AG20443 (cell line): Measurements from ENCODE around the gene TTC3.

Experiments
- DNase-seq: peaks from one replicate; pipeline ENCODE4 v3.0.0; 2012; ENCODE audit warnings: low spot score, mixed read lengths

Gene TTC3

DNA sequence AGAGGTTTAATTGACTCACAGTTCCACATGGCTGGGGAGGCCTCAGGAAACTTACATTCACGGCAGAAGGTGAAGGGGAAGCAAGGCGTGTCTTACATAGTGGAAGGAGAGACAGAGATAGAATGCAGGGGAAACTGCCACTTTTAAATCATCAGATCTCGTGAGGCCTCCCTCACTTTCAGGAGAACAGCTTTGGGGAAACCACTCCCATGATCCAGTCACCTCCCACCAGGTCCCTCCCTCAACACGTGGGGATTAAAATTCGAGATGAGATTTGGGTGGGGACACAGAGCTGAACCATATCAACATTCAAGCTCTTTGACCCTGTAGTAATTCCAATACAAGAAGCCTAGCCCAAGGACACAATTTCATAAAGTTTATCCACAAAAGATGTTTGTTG, 13.9 kb upstream of the TTC3 start:
- DNase-seq: no peak

DNA sequence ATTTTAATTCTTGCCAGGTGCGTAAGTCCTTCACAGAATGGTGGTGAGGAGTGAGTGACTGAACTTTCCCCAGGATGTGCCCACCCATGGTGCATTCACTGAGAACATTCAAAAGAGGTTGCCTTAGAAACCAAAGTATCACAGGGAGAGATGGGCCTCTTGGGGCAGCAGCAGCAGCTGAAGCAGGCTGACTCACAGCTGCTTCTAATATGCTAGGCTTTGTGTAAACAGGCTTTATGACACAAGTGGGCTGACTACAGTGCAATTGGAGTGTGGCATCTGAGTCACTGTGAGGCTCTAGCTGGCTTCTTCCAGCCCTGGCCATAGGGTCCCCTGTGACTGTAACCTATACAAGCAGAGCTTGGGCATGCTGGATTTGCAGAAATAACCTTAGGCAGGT, 12.8 kb upstream of the TTC3 start:
- DNase-seq: peak; percentile 91

DNA sequence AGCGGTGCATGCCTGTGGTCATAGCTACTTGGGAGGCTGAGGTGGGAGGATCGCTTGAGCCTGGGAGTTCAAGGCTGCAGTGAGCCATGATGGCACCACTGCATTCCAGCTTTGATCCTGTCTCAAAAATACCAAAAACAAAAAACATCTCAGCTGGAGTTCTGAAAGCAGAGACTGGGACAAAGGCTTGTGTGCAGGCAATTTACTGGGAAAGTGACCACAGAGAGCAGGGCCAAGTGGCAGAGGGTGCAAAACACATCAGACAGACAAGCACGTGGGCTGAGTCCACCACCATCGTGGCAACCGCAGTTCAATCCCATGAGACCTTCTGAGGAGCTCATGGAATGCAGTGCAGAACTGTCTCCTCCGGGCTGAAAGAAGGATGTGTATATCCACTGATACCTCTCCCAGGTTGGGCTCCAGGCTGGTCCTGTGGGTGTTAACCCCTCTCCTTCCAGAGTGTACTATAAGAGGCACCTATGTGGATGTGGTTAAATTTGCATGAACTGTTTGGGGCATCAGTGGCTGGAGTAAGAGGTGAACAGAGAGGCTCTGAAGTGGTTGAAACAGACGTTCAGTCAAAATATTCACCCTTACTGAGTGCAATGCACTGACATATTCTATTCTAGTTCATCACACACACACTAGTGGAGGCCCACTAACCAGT, 11.0 kb upstream of the TTC3 start:
- peak; percentile 48 for DNase-seq

DNA sequence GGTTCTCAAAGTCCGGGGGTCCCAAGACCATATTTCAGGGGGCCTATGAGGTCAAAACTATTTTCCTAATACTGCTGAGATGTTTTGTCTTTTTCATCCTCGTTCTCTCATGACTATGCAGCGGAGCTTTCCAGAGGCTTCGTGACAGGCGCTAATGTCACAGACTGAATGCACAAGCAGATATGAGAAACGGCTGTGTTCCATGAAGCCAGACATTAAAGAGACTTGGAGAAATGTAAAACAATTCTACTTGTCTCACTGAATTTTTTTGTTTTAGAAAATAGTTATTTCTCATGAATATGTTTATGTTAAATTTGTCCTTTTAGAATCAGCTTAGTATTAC, 10.5 kb upstream of the TTC3 start:
- no peak for DNase-seq

DNA sequence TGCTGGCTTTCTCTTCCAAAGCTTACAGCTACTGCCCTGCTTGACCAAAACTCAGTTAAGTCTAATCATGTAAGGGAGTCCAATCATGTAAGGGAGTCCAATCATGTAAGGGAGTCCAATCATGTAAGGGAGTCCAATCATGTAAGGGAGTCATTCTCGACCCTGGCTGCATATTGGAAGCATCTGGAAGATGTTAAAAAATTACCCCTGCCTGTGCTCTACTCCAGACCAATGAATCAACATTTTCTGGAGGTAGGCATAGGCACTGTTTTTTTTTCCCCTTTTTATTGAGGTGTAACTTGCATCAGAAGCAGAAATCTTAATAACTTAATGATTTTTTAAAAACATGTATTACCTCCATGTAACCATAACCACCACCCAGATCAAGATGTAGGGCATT, 9.6 kb upstream of the TTC3 start:
- DNase-seq: no peak

DNA sequence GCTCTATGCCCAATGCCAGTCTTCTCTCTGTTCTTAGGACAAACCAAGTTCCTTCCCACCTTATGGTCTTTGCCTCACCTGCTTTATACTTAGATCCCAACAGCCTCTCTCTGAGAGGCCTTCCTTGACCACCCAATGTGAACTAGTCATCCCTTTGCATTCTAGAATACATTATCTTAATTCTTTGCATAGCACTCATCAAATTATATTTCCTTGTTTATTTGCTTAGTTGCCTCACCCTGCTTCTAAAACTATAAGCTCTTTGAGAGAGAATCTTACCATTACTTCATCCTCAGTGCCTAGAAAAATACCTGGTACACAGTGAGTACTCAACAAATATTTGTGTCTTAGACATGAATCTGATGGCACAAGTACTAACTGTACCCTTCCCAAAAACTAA, 8.2 kb upstream of the TTC3 start:
- DNase-seq: no peak

DNA sequence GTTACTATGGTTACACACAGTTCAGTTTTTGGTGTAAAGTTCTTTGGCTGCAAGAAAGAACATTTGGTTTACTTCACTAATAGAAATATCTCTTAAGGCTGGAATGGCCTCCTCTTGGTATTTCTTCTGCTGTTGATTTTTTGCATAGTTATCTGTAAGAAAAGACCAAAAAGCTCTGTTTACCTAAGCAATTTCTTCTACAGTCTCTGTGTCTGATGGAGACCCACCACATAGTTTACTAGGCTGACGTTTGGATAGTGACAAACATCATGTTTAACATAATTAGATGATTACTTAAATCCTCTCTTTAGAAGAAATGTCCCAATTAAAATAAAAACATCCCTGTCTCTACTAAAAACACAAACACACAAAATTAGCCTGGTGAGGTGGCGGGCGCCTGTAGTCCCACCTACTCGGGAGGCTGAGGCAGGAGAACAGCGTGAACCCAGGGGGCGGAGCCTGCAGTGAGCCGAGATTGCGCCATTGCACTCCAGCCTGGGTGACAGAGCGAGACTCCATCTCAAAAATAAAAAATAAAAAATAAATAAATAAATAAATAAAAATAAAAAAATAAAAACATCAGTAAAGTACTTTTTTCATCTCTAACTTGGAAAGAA, 7.4 kb upstream of the TTC3 start:
- DNase-seq: no peak

DNA sequence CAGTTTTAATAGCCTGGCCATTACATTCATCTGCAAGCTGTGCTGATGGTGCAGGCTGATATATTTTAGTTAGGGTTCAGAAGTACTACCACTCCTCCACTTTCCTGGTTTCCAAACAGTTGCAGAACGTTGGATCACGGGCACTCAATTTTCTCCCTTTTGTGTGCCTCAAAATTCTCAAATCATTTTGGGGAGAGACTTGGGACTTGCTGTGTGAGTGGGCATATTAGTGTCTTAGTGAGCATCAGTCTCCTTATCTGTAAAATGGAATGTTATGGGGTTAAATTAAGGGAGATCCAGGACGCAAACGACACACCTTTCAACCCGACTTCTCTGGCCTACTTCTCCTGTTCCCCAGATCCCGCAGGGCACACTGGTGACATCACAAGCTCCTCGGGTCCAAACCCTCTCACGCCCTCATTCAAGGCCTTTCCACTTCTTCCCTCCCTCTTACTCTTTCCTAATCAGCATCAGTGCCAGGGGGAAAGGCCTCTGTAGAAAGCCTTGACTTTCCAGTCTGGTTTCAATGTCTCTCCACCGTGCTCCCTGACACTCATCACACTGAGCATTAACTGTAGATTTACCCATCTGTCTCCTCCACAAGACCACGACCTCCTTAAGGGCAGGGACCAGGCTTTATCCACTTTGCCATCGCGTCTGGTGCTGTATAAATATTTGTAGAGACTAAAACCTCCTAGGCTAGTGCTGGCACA, 1.3 kb upstream of the TTC3 start:
- peak; percentile 79 for DNase-seq

DNA sequence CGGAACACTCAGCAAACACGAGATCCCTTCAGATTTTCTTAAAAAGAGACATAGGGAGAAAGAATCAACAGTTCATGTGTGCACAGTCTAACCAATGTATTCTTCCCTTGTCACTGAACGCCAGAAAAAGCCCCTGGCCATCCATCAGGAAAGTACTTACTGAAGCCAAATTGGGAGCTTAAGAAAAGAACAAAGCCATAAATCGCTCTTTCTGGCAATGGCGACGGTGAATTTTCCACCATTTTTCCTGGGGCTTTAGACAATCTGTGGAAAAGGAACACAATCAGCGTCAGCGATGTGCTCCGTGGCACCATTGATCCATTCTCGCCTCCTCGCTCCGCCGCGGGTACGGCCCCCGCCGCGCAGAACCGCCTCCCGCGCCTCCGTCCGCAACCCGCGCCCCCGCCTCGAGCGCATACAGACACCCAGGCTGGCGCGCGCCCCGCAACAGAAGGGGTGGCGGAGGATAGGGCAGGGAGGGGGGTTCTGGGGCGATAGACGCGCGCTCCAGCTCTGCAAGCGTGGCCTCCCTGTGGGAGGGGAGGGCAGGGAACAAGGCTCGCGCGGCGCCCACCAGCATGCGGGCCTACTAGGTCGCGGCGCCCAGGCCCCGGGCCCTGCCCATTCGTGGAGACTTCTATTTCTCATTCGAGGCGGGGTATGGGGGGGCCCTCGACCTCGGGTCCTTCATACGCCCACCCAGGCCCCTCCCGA, 623 bp upstream of the TTC3 start:
- DNase-seq: peak; percentile 71

DNA sequence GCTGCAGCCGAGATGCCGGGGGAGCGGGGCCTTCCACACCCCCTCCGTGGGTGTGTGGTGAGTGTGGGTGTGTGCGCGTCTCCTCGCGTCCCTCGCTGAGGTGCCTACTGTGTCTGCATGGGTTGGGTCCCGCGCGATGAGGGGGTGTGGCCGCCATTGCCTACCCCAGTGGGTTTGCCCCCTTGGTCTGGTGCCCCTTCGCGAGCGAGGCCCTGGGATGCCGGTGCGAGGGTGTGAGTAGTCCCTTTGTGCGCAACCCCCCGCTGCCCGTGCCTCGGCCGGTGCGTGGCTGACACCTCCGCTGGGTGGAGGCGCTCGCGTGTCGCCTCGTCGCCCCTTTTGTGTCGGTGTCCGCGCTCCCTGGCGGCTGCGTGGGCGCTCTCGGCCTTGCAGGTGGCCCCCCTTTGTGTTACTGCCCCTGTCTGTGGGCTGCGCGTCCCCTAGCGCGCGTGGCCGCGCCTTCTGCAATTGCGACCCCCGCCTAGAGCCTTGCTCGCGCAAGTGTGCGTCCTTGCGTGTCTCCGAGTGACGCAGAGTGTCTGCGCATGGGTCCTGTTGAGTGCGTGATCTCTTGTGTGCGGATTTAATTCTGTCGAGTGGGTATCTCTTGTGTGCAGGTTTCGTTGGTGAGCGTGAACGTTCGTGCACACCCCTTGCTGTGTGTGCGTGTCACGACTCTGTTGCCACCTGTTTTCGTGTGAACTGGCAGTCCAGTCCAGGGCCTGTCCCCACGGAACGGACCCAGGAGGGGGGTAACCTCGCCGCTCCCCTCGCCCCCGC, 553 bp downstream of the TTC3 start:
- peak; percentile 37 for DNase-seq

DNA sequence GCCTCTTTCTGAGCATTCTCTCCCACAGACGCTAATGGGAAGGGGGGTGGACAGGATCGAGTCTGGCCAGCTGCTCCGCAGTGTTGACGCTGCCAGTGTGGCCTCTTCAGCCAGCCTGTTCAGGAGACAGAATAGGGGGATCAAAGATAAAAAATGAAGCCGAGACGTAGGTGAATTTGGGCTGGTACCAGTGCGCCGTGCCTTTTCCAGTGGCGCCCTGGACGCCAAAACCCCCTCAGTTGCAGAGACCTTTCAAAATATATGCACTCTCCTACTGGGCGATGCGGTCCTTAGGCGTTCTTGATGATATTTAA, 1.1 kb downstream of the TTC3 start:
- peak; percentile 25 for DNase-seq

DNA sequence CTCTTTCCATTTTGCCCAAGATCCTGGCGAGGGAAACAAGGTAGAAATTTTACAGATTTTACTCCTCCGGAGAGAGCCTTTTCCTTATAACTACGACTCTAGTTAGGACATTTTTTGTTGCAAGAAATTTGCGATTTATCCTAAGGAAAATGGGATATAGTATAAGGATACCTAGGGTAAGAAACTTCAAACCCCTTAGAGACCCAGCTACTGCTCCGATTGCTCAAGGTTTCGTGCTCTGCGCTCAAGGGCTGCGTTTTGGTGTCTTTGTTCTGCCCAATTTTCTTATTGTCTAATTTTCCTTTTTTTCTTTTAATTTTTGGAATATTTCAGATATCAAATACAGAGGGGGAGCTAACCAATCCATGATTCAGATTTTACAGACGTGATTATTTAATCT, 1.5 kb downstream of the TTC3 start:
- DNase-seq: no peak

DNA sequence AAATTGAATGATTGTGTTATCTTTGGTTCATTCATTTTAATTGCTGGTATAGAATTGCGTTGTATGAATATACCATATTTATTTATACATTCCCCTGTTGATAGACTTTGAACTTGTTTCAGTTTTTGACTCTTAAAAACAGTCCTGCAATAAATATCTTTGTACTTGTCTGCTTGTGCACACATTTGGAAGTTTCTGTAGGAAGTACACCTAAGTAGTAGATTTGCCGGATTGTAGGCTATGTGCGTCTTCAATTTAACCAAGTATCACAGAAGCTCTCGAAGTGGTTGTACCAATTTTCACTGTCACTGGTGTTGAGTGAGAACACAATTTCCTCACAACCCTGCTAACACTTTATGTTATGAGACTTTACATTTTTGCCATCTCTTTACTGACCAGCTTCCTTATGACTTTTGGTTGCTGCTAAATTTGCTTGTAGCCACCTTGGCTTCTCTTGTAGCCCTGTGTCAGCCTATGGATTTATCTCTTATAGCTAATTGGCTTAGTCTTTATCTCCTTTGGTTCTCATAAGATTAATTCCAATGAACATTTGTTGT, 2.2 kb downstream of the TTC3 start:
- DNase-seq: no peak

DNA sequence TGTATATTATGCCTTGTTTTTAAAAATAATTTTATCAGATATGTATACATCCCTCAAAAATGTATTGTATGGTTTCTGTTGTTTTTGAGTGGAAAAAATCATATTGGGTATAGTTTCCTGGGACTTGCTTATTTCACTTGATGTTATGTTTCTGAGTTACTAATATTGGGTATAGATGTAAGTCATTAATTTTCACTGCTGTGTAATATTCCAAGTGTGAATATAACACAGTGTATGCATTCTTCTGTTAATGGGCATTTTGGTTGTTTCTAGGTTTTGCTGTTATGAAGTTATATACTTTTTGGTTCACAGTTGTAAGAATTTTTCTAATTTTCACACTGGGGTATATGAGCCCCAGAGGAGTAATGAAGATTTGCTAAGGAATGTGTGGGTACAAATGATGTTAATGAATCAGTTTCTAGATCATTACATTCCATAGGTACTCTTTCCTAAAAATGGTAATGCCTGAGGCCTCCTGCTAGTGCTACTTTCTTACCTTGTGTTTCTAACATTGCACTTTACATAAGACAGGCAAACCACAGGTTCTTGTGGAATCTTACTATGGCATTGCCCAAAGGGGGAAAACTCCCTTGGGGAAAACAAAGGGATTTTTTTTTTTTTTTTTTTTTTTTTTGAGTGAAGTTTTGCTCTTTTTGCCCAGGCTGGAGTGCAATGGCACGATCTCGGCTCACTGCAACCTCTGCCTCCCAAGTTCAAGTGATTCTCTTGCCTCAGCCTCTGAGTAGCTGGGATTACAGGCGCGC, 3.2 kb downstream of the TTC3 start:
- DNase-seq: no peak

DNA sequence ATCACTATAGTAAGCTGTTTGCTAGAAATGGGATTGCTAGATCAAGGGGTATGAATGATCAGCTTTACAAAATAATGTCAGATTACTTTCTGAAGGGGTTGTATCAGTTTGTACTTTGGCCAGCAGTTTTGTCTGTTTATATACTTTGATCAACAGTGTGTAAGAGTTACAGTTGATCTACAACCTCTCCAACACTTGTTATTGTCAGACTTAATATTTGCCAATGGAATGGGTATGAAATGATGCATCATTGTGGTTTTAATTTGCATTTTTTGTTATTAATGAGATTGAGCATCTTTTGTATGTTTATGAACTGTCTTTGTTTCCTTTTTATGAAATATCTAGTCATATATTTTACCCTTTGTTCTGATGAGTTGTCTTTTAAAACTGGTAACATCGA, 4.3 kb downstream of the TTC3 start:
- DNase-seq: no peak

DNA sequence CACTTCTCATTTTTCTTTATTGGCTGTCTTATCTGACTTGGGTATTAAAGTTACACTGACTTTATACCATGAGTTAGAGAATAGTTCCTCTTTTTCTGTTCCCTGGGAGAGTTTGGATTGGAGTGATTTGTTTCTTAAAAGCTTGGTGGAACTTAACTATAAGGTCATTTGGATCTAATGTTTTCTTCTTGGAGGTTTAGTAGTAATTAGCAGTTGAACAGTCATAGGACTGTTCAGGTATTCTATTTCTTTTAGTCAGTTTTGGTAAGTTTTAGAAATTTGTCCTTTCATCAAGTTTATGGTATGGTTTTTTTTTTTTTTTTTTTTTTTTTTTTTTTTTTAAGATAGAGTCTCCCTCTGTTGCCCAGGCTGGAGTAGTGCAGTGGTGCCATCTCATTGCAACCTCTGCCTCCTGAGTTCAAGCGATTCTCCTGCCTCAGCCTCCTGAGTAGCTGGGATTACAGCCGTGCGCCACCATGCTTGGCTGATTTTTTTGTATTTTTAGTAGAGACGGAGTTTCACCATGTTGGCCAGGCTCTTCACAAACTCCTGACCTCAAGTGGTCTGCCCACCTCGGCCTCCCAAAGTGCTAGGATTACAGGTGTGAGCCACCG, 6.3 kb downstream of the TTC3 start:
- DNase-seq: no peak

DNA sequence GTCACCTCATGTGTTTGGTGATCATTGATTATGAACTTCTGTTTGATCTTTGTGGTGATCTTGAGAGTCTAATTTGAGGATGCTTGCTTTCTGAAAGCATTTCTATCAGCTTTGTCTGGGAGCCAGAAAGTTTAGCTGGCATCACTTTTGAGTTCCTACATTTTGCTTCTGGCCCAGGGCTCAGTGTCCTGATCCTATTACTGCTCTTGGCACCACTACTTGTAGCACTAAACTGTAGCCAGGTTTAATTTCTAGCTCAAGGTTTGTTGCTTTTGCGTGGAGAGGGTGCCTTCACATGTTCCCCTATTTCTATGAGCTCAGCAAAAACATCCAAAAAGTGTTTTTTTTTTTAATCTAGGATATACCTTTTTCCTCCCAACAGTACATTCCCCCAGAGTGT, 9.3 kb downstream of the TTC3 start:
- no peak for DNase-seq

DNA sequence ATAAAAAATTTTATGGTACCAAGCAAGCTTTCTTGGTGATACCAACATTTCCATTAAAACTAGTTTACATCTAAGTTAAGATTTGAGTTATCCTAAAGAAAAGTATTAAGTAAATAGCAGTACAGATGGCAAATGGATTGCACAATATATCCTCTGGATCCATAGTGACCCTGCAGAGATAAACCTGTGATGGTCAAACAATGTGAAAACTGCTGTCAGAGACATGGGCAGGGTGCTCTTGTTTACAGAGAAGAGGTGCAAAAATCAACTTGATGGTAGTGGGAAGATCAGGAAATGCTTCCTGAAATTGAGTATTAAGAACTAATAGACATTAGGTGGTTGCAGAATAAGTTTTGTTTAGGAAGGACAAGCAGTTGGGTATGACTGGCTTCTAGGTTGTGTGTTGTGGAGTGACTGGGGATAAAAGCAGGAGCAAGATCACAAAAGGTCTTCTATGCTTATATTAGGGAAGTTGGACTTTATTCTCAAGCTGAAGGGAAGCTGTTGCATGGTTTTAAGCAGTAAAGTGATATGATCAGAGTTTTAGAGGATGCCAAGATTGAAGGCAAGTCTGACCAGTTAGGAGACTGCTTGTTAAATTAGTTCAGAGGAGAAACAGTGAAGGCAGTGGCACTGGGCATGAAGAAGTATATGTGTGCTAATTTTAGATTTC, 9.9 kb downstream of the TTC3 start:
- no peak for DNase-seq

DNA sequence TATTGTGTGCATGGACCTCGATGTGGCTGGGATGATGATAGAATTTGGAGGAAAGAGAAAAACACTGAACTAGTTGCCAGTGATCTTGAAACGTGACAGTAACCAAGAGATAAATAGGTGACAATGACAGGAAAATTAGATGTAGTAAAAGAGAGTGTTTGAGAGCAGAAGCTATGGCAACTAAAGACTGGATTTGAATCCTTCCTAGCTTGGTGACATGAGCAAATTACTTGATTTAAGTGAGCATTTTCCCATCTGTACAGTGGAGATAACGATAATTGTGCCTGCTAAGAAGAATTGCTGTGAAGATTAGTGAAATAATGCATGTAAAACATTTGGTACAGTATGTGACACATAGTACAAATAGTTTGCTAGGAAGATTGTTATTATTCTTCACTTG, 12.7 kb downstream of the TTC3 start:
- no peak for DNase-seq

DNA sequence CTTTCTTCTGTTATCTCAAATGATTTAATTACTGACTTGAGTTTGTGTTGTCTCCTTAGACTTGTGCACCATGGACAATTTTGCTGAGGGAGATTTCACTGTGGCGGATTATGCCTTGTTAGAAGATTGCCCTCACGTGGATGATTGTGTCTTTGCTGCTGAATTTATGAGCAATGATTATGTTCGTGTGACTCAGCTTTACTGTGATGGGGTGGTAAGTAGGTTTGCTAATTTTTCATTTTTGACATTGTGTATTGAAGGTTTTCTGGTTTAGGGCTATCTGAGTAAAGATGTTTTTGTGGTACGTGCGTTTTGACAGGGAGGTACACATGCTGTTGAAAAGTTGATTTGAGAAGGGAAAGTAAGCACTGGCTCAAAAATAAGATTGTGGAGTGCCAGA, 14.1 kb downstream of the TTC3 start:
- no peak for DNase-seq
